Suprapubic skin (tissue), 4 donors: ENCODE results near the gene PPP2R2D. TPM values are rescaled to one million over a fixed set of nuclear protein-coding genes. Genes with fewer than 3 reads are reported as not detected.

Experiments
- DNase-seq, 2 donors: peaks; one replicate each; pipeline ENCODE4 v3.0.0-alpha.2; 2019; ENCODE audit warnings: low spot score in 2 of 2
- H3K27ac ChIP-seq: fragments of 200-600 bp; sonication (generic); one replicate; pipeline ENCODE4 v1.5.1; 2019
- H3K27me3 ChIP-seq: fragments of 200-600 bp; sonication (generic); one replicate; pipeline ENCODE4 v1.5.1; 2019
- H3K36me3 ChIP-seq: fragments of 200-600 bp; sonication (generic); one replicate; pipeline ENCODE4 v1.5.1; 2019
- H3K4me1 ChIP-seq: fragments of 200-600 bp; sonication (generic); one replicate; pipeline ENCODE4 v1.5.1; 2019
- H3K4me3 ChIP-seq: fragments of 200-600 bp; sonication (generic); one replicate; pipeline ENCODE4 v1.5.1; 2019; ENCODE audit warnings: mild to moderate bottlenecking
- H3K9me3 ChIP-seq: fragments of 200-600 bp; sonication (generic); one replicate; pipeline ENCODE4 v1.5.1; 2019
- CTCF ChIP-seq, 2 donors: fragments of 200-600 bp in 1 of 2; fragments of 450-650 bp in 1 of 2; sonication (generic) in 1 of 2; IDR thresholded peaks; one replicate each; pipeline ENCODE4 v1.5.1; 2016 to 2019; ENCODE audit warnings: antibody characterized with exemption in 2 of 2, mild to moderate bottlenecking in 1 of 2, moderate library complexity in 1 of 2
- EP300 ChIP-seq: sonication (generic); formaldehyde crosslinking; IDR thresholded peaks from one replicate; pipeline ENCODE4 v1.6.1; 2017; ENCODE audit warnings: antibody characterized with exemption
- POLR2A ChIP-seq, 2 donors: fragments of 450-650 bp; IDR thresholded peaks; one replicate each; pipeline ENCODE4 v1.6.1; 2017; ENCODE audit warnings: antibody characterized with exemption in 2 of 2, mild to moderate bottlenecking in 2 of 2, moderate library complexity in 2 of 2
- POLR2AphosphoS5 ChIP-seq, 3 donors: sonication (generic); formaldehyde crosslinking; IDR thresholded peaks; one replicate each; pipeline ENCODE4 v1.6.1; 2017; ENCODE audit warnings: antibody characterized with exemption in 3 of 3
- WGBS: methylation state at CpG from one replicate; pipeline ENCODE4 v1.1.5; 2018; 5-methylcytosine and 5-hydroxymethylcytosine counted together
- total RNA-seq, 4 donors: library from RNA; depleted of rRNA; stranded (reverse); fragments of >200 nt; gene quantifications; one replicate each; pipeline ENCODE4 v1.1.0, GENCODE V29; 2016

The PPP2R2D gene
- total RNA-seq, 4 donors from 2014 or later, result 22.6 to 67.2 (median 30.1) TPM

- Histone ChIP-seq H3K4me3 (no peak overlapping the region), H3K36me3 (no peaks in the 10 kb centered on the region), H3K9me3 (peaks cover 10% of the 10 kb centered on the region), H3K27ac (no peak overlapping the region), H3K4me1 (peaks cover 11% of the 10 kb centered on the region), H3K27me3 (no peaks in the 10 kb centered on the region)
- 52% methylated on average over 8 of the region's 8 CpGs for WGBS
- TF ChIP-seq POLR2AphosphoS5 (IDR thresholded peaks at IDR 0.05), result no peak
- TF ChIP-seq CTCF (IDR thresholded peaks at IDR 0.05), result no peak
- TF ChIP-seq POLR2A (IDR thresholded peaks at IDR 0.05), result no peak
- no peak for DNase-seq
Measured at GRCh38 chr10:131921184-131921583, 20.4 kb downstream of the PPP2R2D start.

- no peaks in the 10 kb centered on the region for H3K27me3 ChIP-seq
- 92% methylated on average over 11 of the region's 11 CpGs for WGBS
- no peaks in the 10 kb centered on the region for H3K36me3 ChIP-seq
- no peak overlapping the region for H3K4me3 ChIP-seq
- peak in 1 of 2 donors; percentile 1 for DNase-seq
- H3K27ac ChIP-seq, result no peak overlapping the region
- peaks cover 16% of the 10 kb centered on the region for H3K4me1 ChIP-seq
- H3K9me3 ChIP-seq, result peaks cover 10% of the 10 kb centered on the region
- TF ChIP-seq POLR2A (IDR thresholded peaks at IDR 0.05), result no peak
- no peak for TF ChIP-seq EP300
- TF ChIP-seq CTCF (IDR thresholded peaks at IDR 0.05), result no peak
- no peak for TF ChIP-seq POLR2AphosphoS5 (IDR thresholded peaks at IDR 0.05)
Measured at GRCh38 chr10:131923038-131923756, 22.4 kb downstream of the PPP2R2D start.

- no peak for DNase-seq
- Histone ChIP-seq H3K9me3 (peaks cover 10% of the 10 kb centered on the region), H3K36me3 (no peaks in the 10 kb centered on the region), H3K27me3 (no peaks in the 10 kb centered on the region), H3K4me3 (no peak overlapping the region), H3K27ac (no peak overlapping the region), H3K4me1 (peaks cover 24% of the 10 kb centered on the region)
- TF ChIP-seq CTCF (IDR thresholded peaks at IDR 0.05) (no peak), EP300 (no peak), POLR2AphosphoS5 (IDR thresholded peaks at IDR 0.05) (no peak), POLR2A (IDR thresholded peaks at IDR 0.05) (no peak)
Measured at GRCh38 chr10:131925011-131925649, 24.3 kb downstream of the PPP2R2D start.

- no peak for DNase-seq
- Histone ChIP-seq H3K36me3 (no peaks in the 10 kb centered on the region), H3K4me3 (no peak overlapping the region), H3K4me1 (peaks cover 22% of the 10 kb centered on the region), H3K27ac (no peak overlapping the region), H3K27me3 (no peaks in the 10 kb centered on the region), H3K9me3 (peaks cover 10% of the 10 kb centered on the region)
- WGBS, result 92% methylated on average over 9 of the region's 9 CpGs
- TF ChIP-seq EP300, result no peak
- TF ChIP-seq POLR2AphosphoS5 (IDR thresholded peaks at IDR 0.05), result no peak
- no peak for TF ChIP-seq CTCF (IDR thresholded peaks at IDR 0.05)
- no peak for TF ChIP-seq POLR2A (IDR thresholded peaks at IDR 0.05)
Measured at GRCh38 chr10:131925716-131926115, 24.9 kb downstream of the PPP2R2D start.

- DNase-seq, result no peak
- Histone ChIP-seq H3K9me3 (peaks cover 10% of the 10 kb centered on the region), H3K27me3 (no peaks in the 10 kb centered on the region), H3K36me3 (no peaks in the 10 kb centered on the region), H3K4me1 (peaks cover 22% of the 10 kb centered on the region), H3K4me3 (no peak overlapping the region), H3K27ac (no peak overlapping the region)
- TF ChIP-seq POLR2AphosphoS5 (IDR thresholded peaks at IDR 0.05) (no peak), POLR2A (IDR thresholded peaks at IDR 0.05) (no peak), CTCF (IDR thresholded peaks at IDR 0.05) (no peak), EP300 (no peak)
- WGBS, result over 99% methylated on average over 10 of the region's 10 CpGs
Measured at GRCh38 chr10:131926253-131926652, 25.4 kb downstream of the PPP2R2D start.
